Activated naive CD8-positive, alpha-beta T cell treated with anti-CD3 and anti-CD28 coated beads, Interleukin-2, amount 50 U/mL, for 24 hours (primary cell): ENCODE measurements around the gene LCE3C.
A peak's percentile ranks its signal among the peaks of the same experiment; 100 is the strongest.
"Not testable (repeated sequence)": the region's sequence is repeated elsewhere in the genome, so short reads cannot be mapped to it uniquely, and the experiment has no call there.

ENCODE experiments used
- ATAC-seq: fragments of 150-1000 bp; cut with Tn5 transposase; one replicate; pipeline ENCODE4 v1.10.0; 2021
- DNase-seq: peaks from one replicate; pipeline ENCODE4 v3.0.0; 2021
- H3K27ac Mint-ChIP-seq: one replicate; pipeline ENCODE4 v1.8.0; 2021; ENCODE audit warnings: mild to moderate bottlenecking, mixed read lengths
- H3K27me3 Mint-ChIP-seq: one replicate; pipeline ENCODE4 v1.8.0; 2021; ENCODE audit warnings: mixed read lengths
- H3K36me3 Mint-ChIP-seq: one replicate; pipeline ENCODE4 v1.8.0; 2021; ENCODE audit warnings: low read depth, mixed read lengths
- H3K4me1 Mint-ChIP-seq: one replicate; pipeline ENCODE4 v1.8.0; 2021; ENCODE audit warnings: mixed read lengths
- H3K4me3 Mint-ChIP-seq: one replicate; pipeline ENCODE4 v1.8.0; 2021; ENCODE audit warnings: mild to moderate bottlenecking, moderate library complexity, mixed read lengths
- H3K9me3 Mint-ChIP-seq: one replicate; pipeline ENCODE4 v1.8.0; 2021; ENCODE audit warnings: mixed read lengths

LCE3C gene, protein sequence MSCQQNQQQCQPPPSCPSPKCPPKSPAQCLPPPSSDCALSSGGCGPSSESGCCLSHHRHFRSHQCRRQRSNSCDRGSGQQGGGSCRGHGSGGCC

DNA sequence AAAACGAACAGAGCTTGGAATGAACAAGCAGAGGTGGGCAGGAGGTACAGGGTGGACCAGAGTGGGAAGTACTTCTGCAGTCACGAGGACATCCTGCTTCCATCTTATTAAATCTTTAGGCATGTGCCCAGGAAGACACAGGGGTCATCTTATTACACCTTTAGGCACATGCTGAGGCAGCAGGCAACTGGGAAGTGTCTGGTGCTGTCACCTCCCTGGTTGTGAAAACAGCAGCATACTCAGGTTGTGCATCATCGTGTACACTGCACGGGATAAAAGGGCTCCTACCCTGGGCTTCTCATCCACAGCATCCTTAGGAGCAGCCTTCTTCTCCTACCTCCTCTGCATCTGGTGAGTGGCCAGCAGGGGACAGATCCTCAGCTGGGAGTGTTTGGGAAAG lies at the start of gene LCE3C:
Gene LCE3C, plus strand, starts transcription at position 301 of the 400 bp plus-strand sequence. CDS start 498 bp downstream, outside the sequence.
- DNase-seq = no peak
- Mint-ChIP-seq H3K36me3 (no peaks in the 10 kb centered on the region), H3K4me1 (no peaks in the 10 kb centered on the region)

DNA sequence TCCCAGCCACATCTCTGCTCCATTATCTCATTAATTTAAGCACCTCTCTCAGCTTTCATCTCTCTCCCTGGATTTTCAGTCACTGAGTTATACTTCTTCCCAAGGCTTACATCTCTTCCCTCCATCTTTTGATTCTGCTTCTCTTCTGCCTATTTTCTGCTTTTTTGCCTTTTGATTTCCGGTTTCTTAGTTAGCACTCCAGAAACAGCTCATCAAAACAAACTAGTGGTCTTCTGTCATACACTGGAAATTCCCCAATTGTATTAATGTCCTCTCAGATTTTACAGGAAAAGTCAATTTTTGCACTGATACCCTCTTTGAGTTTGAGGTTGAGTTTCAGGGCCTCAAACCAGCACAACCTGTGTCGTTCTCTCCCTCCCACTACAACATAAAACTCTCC lies 34.9 kb upstream of the LCE3C start:
- Mint-ChIP-seq H3K27ac (no peak overlapping the region), H3K4me3 (no peak overlapping the region), H3K36me3 (no peaks in the 10 kb centered on the region), H3K9me3 (peaks cover 16% of the 10 kb centered on the region), H3K27me3 (peaks cover 3% of the 10 kb centered on the region), H3K4me1 (no peaks in the 10 kb centered on the region)
- no peak for DNase-seq
- ATAC-seq = no peak

More for the DNA sequence above, at the start of gene LCE3C:
- H3K27ac Mint-ChIP-seq = no peak within 1 kb of the TSS
- no peak within 1 kb of the TSS for H3K4me3 Mint-ChIP-seq
- no peaks in the 10 kb centered on the region for H3K27me3 Mint-ChIP-seq
- H3K9me3 Mint-ChIP-seq = no peaks in the 10 kb centered on the region
- ATAC-seq = no peak

DNA sequence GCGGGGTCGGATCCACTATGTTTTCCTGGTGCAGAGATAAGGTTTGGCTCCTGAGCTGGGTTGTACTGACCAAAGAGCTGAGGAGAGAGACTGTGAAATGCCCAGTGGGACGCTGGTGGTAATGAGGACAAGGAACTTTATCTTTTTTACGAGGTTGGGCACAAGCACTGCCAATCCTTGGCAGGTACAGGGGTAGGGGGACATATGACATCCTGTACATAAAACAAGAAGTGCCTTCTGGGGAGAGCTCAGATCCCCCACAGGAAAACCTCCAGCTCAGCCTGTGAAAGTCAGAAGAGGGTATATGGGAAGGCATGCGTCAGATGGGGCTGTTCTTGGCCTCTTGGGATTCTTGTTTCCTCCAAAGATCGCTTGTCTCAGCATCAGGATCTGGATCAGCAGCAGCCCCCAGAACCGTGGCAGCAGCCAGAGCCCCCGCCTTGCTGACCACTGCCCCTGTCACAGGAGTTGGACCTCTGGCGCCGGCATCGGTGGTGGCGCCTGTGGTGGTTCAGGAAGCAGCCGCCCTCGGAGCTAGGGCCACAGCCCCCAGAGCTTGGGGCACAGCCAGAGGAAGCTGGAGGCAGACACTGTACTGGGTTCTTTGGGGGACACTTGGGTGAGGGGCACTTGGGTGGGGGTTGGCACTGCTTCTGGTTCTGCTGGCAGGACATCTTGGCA lies 34.4 kb upstream of the LCE3C start:
- no peak for DNase-seq
- H3K27ac Mint-ChIP-seq = no peak overlapping the region
- H3K9me3 Mint-ChIP-seq = peaks cover 16% of the 10 kb centered on the region
- no peaks in the 10 kb centered on the region for H3K36me3 Mint-ChIP-seq
- H3K4me1 Mint-ChIP-seq = no peaks in the 10 kb centered on the region
- H3K27me3 Mint-ChIP-seq = peaks cover 3% of the 10 kb centered on the region
- no peak for ATAC-seq
- H3K4me3 Mint-ChIP-seq = no peak overlapping the region

DNA sequence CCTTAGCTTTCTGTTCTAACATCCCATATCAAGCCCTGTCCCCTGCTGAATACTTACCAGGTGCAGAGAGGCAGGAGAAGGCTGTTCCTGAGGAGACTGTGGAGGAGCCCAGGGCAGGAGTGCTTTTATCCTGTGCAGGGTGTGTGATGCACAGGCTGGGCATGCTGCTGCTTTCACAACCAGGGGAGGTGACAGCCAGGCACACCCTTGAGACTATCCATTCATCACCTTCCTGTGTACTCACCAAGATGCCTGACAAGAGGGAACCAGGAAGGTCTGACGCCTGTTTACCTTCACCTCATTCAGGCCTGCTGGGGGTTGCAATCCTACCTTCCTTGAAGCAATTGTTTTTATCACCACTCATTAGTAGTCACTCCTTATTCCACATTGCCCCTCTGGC lies 33.4 kb upstream of the LCE3C start, which contains the start of gene LCE3E:
Gene LCE3E, minus strand, starts transcription at position 100 of the 400 bp plus-strand sequence. CDS start 572 bp downstream, outside the sequence.
- Mint-ChIP-seq H3K27me3 (peaks cover 3% of the 10 kb centered on the region), H3K9me3 (peaks cover 20% of the 10 kb centered on the region), H3K27ac (no peak within 1 kb of the TSS), H3K4me3 (no peak within 1 kb of the TSS), H3K36me3 (no peaks in the 10 kb centered on the region), H3K4me1 (no peaks in the 10 kb centered on the region)
- ATAC-seq (no peak), DNase-seq (no peak)

DNA sequence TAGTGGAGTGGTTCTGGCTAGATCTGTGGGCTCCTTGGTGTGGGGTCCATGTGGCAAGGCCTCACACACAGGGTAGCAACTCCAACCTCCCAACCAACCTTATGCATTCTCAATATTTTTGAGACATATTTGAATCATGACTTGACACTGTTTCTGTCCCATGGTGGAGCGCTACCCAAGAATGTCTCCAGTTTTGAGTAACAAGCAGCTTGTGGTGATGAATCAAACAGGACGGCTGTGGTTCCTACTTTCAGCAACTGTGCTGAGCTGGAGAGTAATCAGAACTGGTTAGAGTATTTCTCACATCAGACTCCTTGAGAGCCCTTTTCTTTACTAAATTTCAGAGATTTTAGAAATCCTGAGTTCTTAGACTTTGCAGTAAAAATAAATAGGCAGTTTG lies 22.9 kb upstream of the LCE3C start:
- H3K27me3 Mint-ChIP-seq = peaks cover 28% of the 10 kb centered on the region
- no peak overlapping the region for H3K4me3 Mint-ChIP-seq
- no peaks in the 10 kb centered on the region for H3K4me1 Mint-ChIP-seq
- no peaks in the 10 kb centered on the region for H3K36me3 Mint-ChIP-seq
- H3K27ac Mint-ChIP-seq = no peak overlapping the region
- no peak for DNase-seq
- no peak for ATAC-seq
- no peaks in the 10 kb centered on the region for H3K9me3 Mint-ChIP-seq

DNA sequence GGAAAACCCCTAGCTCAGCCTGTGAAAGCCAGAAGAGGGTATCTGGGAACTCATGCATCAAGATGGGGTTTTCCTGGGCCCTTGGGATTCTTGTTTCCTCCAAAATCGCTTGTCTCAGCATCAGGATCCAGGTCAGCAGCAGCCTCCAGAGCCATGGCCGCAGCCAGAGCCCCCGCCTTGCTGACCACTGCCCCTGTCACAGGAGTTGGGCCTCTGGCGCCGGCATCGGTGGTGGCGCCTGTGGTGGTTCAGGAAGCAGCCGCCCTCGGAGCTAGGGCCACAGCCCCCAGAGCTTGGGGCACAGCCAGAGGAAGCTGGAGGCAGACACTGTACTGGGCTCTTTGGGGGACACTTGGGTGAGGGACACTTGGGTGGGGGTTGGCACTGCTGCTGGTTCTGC lies 20.5 kb upstream of the LCE3C start:
- not testable (repeated sequence) for H3K9me3 Mint-ChIP-seq, H3K4me1 Mint-ChIP-seq, H3K27ac Mint-ChIP-seq, H3K36me3 Mint-ChIP-seq, DNase-seq, H3K4me3 Mint-ChIP-seq, ATAC-seq
- H3K27me3 Mint-ChIP-seq = peaks cover 21% of the 10 kb centered on the region

DNA sequence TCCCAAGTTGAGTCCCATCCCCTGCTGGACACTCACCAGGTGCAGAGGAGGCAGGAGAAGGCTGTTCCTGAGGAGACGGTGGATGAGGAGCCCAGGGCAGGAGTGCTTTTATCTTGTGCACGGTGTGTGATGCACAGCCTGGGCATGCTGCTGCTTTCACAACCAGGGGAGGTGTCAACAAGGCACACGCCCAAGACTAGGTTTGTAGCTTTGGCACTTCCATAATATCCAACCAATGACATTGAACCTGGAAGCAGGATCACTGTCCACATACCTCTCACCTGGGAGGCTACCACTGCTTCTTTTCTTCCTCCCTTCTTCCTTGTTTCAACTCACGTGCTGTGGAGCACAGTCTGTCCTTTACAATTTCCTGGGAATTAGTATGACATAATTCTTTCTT lies 19.6 kb upstream of the LCE3C start, which contains the start of gene LCE3D:
Gene LCE3D, minus strand, starts transcription at position 84 of the 400 bp plus-strand sequence. CDS start 580 bp downstream, outside the sequence.
- ATAC-seq = no peak
- DNase-seq = no peak
- Mint-ChIP-seq H3K4me1 (no peaks in the 10 kb centered on the region), H3K27ac (no peak within 1 kb of the TSS), H3K36me3 (no peaks in the 10 kb centered on the region), H3K27me3 (peaks cover 15% of the 10 kb centered on the region), H3K9me3 (no peaks in the 10 kb centered on the region), H3K4me3 (no peak within 1 kb of the TSS)

DNA sequence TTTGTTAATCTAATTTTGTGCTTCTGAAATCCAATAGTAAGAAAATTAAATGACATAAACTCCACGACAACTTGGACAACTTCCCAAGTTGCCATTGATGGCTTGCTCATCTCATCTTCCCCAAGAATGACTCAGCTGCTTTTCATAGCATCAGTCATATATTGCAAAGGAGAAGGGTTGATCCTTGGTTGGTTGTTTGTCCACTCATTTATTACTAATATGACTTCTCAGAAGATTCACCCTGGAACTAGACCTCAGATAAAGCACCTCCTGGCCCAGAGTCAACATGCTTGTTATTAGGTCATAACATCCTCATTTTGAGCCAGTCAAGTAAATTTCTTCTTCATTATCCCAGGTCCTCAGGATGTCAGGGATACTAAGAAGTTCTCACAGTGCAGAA lies 17.4 kb upstream of the LCE3C start:
- ATAC-seq (no peak), DNase-seq (no peak)
- Mint-ChIP-seq H3K4me1 (no peaks in the 10 kb centered on the region), H3K4me3 (no peak overlapping the region), H3K36me3 (no peaks in the 10 kb centered on the region), H3K9me3 (no peaks in the 10 kb centered on the region), H3K27ac (no peak overlapping the region), H3K27me3 (peaks cover 8% of the 10 kb centered on the region)

DNA sequence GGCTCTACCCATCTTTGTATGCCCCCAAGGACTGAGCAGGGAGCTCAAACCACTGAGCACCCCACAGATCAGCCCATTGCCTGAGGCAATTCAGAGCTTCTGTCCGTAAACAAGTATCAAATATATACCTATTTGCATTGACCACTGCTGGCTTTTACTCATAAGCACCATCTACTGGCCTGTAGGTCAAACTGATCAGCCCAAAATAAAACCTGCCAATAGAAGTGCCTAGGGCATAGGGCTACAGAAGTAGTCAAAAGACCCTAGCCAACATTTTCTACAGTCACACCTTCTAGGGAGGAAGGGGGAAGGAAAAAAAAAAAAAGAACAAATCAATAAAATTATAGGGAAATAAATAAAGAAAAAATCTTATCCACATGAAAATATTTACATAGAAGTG lies 14.4 kb upstream of the LCE3C start:
- H3K4me3 Mint-ChIP-seq = no peak overlapping the region
- H3K27ac Mint-ChIP-seq = no peak overlapping the region
- no peaks in the 10 kb centered on the region for H3K36me3 Mint-ChIP-seq
- no peaks in the 10 kb centered on the region for H3K4me1 Mint-ChIP-seq
- DNase-seq = no peak
- H3K9me3 Mint-ChIP-seq = no peaks in the 10 kb centered on the region
- ATAC-seq = no peak
- peaks cover 3% of the 10 kb centered on the region for H3K27me3 Mint-ChIP-seq

DNA sequence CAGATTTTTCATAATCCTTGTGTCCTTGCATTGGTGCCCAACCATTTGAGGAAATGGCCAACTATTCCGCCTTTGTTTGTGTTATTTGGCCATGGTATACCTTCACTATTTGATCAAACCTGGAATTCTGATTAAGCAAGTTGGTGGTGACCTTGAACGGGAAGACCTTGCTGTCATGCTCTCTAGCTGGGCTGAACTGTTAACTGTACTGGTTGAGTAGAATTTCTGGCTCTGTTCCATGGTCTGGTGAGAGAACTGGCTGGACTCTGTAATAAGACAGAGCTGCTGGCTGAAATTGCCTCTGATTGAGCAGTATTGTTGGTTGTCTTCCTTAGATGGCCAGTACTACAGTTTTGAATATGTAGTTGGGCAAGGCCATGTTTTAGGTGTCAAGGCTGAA lies 3.0 kb upstream of the LCE3C start:
- Mint-ChIP-seq H3K27me3 (no peaks in the 10 kb centered on the region), H3K36me3 (no peaks in the 10 kb centered on the region), H3K9me3 (no peaks in the 10 kb centered on the region), H3K4me3 (no peak overlapping the region), H3K4me1 (no peaks in the 10 kb centered on the region), H3K27ac (no peak overlapping the region)
- ATAC-seq (no peak), DNase-seq (no peak)

DNA sequence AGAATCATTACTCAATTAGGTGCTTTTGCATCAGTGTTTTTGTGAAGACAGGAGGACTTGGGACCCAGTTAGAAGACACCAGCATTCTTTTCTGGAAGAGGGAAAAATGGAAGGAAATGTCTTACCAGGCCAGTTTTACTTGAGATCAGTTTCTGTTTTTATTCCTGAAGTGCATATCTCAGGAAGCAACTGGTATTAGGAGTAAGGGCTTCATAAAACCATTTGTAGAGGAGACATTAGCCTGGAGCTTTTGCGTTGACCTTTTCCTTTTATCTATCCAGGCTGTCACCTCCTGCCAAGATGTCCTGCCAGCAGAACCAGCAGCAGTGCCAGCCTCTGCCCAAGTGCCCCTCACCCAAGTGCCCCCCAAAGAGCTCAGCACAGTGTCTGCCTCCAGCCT lies 13.5 kb downstream of the LCE3C start, which contains the start of gene LCE3B:
Gene LCE3B, plus strand, starts transcription at position 301 of the 400 bp plus-strand sequence. Its CDS starts 0 bp downstream, at position 301.
- no peaks in the 10 kb centered on the region for H3K4me1 Mint-ChIP-seq
- no peak within 1 kb of the TSS for H3K27ac Mint-ChIP-seq
- no peaks in the 10 kb centered on the region for H3K36me3 Mint-ChIP-seq
- DNase-seq (no peak), ATAC-seq (no peak)
- no peak within 1 kb of the TSS for H3K4me3 Mint-ChIP-seq
- H3K27me3 Mint-ChIP-seq = peaks cover 1% of the 10 kb centered on the region
- peaks cover 8% of the 10 kb centered on the region for H3K9me3 Mint-ChIP-seq

DNA sequence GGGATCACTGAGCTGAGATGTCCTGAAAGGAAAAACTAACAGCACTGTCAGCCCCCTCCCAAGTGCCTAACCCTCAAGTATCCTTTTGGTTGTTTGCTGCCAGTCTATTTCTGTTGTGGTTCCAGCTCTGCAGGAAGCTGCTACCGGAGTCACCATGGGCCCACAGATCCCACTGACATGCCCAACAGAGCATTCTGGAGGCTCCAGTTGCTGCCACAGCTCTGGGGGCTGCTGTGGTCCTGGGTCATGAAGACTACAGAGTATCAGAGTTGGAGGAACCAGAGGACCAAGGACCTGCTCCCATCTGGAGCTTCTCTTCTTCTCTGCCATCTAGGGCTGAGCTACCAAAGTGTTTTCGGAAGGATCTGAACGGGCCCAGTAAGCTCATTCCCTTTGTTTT lies 22.0 kb downstream of the LCE3C start:
- no peak overlapping the region for H3K27ac Mint-ChIP-seq
- H3K36me3 Mint-ChIP-seq = no peaks in the 10 kb centered on the region
- no peak for ATAC-seq

DNA sequence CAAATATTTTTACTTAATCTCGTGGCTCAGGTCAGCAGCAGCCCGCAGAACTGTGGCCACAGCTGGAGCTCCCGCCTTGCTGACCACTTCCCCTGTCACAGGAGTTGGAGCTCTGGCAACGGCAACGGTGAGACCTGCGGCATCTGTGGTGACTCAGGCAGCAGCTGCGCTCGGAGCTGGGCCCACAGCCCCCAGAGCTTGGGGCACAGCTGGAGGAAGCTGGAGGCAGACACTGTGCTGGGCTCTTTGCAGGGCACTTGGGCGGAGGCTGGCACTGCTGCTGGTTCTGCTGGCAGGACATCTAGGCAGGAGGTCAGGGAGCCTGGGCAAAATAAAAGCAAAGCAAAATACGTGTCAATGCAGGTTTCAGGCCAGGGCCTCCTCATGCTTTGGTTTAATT lies 22.8 kb downstream of the LCE3C start, which contains the start of gene LCE3A:
Gene LCE3A, minus strand, starts transcription at position 301 of the 400 bp plus-strand sequence. Its CDS starts 0 bp downstream, at position 301.
- H3K27ac Mint-ChIP-seq = no peak within 1 kb of the TSS
- no peak within 1 kb of the TSS for H3K4me3 Mint-ChIP-seq
- H3K9me3 Mint-ChIP-seq = peaks cover 11% of the 10 kb centered on the region
- H3K36me3 Mint-ChIP-seq = no peaks in the 10 kb centered on the region
- H3K4me1 Mint-ChIP-seq = peaks cover 2% of the 10 kb centered on the region
- DNase-seq = no peak
- peaks cover 25% of the 10 kb centered on the region for H3K27me3 Mint-ChIP-seq
- ATAC-seq = no peak

More for the DNA sequence above, 22.0 kb downstream of the LCE3C start:
- peaks cover 20% of the 10 kb centered on the region for H3K27me3 Mint-ChIP-seq
- H3K4me3 Mint-ChIP-seq = no peak overlapping the region
- H3K4me1 Mint-ChIP-seq = peaks cover 2% of the 10 kb centered on the region
- DNase-seq = no peak
- peaks cover 16% of the 10 kb centered on the region for H3K9me3 Mint-ChIP-seq

DNA sequence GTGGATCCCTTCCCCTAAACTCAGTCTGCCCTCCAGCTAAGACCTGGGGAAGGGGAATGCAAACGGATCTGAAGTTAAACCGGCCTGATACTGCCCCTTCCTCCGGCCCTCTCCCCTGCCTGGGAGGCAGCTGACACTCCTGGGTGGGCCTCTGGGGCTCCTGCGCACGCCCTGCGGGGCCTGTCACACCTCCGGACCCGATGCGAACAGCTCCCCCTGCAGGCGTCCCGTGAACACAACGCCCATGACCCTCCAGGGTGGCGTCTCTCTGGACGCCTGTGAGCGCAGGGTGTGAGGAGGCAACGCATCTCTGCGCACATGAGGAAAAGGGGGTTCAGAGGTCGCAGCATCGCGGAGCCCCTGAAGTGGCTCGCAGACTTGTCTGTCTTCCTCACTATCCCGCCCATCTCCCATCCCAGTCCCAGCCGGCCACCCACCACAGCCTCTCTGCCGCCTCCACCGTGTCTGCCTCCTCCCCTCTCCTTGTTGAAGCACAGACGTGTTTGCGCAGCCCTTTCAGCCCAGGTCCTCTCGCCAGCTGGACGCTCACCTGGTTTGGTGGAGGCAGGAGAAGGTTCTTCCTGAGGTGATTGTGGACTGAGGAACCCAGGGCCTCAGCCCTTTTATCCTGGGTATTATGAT lies 23.3 kb downstream of the LCE3C start:
- peaks cover 10% of the 10 kb centered on the region for H3K9me3 Mint-ChIP-seq
- DNase-seq (peak; percentile 32), ATAC-seq (no peak)
- H3K36me3 Mint-ChIP-seq = no peaks in the 10 kb centered on the region
- peaks cover 25% of the 10 kb centered on the region for H3K27me3 Mint-ChIP-seq
- no peak overlapping the region for H3K27ac Mint-ChIP-seq
- peaks cover 2% of the 10 kb centered on the region for H3K4me1 Mint-ChIP-seq
- H3K4me3 Mint-ChIP-seq = no peak overlapping the region

DNA sequence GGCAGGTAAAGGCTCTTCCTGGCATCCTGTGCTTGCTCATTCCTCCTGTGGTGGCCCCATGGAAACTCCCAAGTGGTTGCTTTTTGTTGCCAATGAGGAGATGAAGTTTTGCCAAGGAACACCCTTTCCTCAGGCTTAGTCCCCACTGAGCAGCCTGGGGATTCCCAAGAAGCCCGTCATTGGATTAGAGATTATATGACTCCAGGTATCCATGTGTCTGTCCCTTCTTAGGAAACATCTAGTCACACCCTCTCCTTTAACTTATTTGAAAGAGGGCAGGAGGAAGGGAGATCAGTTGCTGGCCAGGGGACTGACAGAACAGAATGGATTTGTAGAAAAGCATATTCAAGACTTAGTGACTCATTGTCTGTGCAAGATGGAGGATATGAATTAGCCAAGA lies 26.7 kb downstream of the LCE3C start:
- H3K36me3 Mint-ChIP-seq = no peaks in the 10 kb centered on the region
- peaks cover 33% of the 10 kb centered on the region for H3K27me3 Mint-ChIP-seq
- H3K4me1 Mint-ChIP-seq = peaks cover 2% of the 10 kb centered on the region
- no peak overlapping the region for H3K4me3 Mint-ChIP-seq
- H3K9me3 Mint-ChIP-seq = peaks cover 3% of the 10 kb centered on the region
- DNase-seq (no peak), ATAC-seq (no peak)
- no peak overlapping the region for H3K27ac Mint-ChIP-seq
